Measurements from ENCODE around the gene JAZF1.

Gene JAZF1

DNA sequence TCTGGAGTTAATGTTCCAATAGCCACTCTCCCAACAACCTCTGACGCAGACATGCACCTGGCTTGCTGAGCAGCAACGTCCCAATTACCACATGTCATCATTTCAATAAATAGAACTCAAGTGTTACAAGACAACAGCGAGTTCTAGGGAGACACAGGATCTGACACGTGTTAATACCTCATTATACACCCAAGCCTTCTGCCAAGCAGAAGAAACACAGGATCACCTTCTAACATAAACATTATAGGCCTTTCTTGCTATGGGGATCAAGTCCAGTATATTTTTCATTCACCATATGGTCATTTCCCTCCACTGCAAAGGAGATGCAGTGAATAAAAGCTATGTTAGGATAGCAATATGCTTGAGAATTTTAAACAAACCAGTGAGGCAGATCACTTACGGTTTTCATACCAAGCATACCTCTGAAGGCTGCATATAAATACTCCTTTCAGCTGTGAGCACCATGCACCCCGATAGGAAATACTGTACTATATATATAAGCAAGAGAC is 74.2 kb downstream of the JAZF1 start:
- DNase-seq (ENCODE audit: low read depth) = no peak

DNA sequence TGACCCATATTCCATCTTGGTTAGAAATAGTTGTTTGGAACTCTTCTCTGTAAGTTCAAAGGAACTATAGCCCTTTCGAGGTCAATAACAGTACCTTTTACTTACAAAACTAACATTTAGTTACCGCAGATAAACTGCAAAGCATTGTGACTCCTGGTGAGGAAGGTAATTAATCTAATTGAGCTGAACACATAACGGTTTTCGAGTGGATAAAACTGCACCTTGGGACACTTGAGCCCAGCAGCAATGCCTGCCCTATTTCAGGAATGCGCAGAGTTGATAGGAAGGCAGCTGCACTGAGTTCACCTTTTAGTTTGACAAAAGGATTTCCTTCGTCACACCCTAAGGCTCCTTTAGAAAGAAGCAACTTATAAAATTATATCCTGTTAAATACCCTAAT is 75.4 kb downstream of the JAZF1 start:
- DNase-seq (ENCODE audit: low read depth) = no peak

DNA sequence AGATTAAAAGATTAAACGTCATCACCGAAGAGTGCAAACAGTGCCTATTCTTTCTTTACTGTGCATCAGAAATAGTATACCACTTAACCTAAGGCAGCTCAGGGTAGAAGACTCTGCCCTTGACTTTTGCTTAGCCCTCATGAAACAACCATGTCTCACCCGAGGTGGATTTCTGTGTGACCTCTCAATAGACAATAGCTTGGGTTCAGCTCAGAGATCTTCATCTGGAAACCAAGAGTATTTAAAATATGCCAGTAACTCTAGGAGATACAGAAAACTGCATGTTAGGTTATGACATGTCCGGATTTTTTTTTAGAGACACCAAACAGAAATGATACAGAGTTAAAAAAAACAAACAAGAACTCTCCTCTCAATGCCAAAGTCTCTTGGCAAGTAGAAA is 75.8 kb downstream of the JAZF1 start:
- no peak for DNase-seq (ENCODE audit: low read depth)

- DNase-seq (ENCODE audit: low read depth) = no peak
Measured at GRCh38 chr7:28104041-28104541, 76.5 kb downstream of the JAZF1 start.

- DNase-seq (ENCODE audit: low read depth) = no peak
Measured at GRCh38 chr7:28102797-28103196, 77.8 kb downstream of the JAZF1 start.

- DNase-seq (ENCODE audit: low read depth) = no peak
Measured at GRCh38 chr7:28096713-28097112, 83.9 kb downstream of the JAZF1 start.

GRCh38 chr7:28095231-28095630 is 85.4 kb downstream of the JAZF1 start:
- no peak for DNase-seq (ENCODE audit: low read depth)

GRCh38 chr7:28093623-28094232 is 86.9 kb downstream of the JAZF1 start:
- DNase-seq (ENCODE audit: low read depth) = peak; percentile 57

GRCh38 chr7:28091190-28091589 is 89.4 kb downstream of the JAZF1 start:
- DNase-seq (ENCODE audit: low read depth) = no peak

DNA sequence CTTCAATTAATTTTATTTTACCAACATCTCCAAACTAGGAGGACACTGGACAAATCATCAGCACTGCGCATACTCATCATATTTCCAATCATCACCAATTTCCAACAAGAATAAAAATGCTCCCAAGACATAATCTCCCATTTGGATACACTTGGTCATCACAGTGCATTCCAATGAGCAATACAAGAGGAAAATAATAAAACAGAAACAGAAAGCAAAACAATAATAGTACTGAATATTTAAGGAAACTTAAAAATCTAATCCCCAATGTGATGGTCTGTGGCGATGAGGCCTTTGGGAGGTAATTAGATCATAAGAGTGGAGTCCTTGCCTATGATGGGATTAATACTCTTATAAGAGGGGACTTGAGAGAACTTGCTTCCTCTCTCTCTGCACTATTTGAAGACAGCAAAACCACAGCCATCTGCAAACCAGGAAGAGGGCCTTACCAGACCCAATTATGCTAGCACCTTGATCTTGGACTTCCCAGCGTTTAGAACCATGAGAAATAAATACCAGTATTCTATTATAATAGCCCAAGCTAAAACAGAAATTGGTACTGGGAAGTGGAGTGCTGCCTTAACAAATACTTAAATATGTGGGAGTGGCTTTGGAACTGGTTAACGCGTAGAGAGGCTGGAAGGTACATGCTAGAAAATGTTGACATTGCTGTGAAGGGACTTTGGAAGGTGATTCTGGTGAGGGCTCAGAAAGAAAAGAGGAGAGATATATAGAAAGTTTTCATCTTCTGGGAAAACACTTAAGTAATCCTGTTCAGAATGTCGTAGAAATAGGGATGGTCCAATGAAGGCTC is 91.5 kb downstream of the JAZF1 start:
- no peak for DNase-seq (ENCODE audit: low read depth)

DNA sequence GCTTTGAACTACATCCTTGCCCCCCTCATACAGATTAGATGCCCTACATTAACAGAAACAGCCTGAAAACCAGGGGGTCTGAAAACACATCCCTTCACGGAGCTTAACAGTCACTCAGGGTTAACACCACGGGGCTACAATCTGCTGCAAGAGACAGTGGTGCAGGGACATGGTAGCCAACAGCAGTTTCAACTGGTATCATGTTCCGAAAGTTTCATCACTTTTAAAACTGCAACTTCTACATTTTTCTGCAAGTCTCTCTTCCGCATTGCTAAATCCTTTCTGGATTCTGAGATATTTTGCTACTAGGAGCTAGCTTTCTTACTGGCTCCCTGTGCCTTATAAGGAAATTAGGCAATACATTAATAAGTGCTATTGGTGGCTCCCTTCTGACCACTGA is 92.6 kb downstream of the JAZF1 start:
- no peak for DNase-seq (ENCODE audit: low read depth)

DNA sequence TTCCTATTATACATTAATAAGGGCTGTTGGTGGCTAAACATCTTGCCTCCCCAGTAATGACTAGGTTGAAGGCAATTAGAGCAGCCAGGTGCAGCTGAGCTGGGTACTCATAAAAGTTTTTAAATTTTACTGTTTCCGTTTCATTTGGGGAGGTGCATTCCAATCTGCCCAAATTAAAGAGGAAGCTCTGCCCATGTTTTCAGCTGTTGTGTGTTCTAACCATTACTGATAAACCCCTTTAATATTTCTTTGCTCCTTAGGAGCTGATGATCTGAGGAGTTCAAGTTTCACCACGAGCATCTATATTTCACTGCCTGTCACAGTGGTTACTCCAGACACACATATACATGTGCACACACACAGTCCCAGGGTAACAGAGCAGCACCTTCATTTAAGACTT is 94.4 kb downstream of the JAZF1 start:
- DNase-seq (ENCODE audit: low read depth) = no peak

DNA sequence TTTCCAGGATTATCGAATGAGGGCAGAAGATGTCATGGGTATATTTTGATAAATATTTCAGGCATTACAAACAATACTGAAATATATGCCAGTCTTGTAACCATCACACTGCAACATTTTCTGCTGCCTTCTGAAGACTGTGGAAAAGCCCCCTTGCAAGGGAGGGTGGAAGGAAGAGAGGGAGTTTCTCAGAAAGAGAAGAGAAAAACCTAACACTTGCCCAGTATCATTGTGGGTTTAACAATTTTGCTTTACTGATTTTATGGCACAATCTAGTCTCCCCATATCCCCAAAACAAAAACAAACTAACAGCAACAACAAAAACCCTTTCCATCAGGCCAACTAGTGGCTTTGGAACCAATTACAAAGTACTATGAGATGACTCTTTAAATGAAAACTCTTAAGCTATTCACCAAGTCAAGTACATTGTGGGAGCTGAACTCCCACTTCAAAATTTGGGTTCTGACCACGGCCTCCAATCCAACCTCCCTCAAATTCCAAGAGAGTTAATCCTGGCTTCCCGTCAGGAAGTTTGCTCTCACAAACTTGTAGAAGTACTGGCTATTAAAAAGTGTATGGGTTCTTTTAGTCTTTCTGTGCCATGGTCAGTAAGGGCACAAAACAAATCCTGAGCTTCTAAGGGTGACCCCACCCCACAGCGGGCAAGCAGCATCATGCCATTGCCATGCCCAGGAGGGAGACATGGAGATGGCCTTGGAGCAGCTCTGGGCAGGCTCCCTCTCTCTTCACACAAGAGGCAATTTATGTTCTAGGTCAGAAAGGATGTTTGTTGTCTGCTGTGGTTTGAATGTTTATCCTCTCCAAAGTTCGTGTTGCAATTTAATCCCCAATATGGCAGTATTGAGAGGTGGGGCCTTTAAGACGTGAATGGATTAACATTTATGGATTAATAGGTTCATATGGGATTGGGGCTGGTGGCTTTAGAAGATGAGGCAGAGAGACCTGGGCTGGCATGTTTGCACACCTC is 96.3 kb downstream of the JAZF1 start:
- DNase-seq (ENCODE audit: low read depth) = no peak

- DNase-seq (ENCODE audit: low read depth) = no peak
Measured at GRCh38 chr7:28083164-28083997, 97.2 kb downstream of the JAZF1 start.

- DNase-seq (ENCODE audit: low read depth) = no peak
Measured at GRCh38 chr7:28082071-28082470, 98.5 kb downstream of the JAZF1 start.

- DNase-seq (ENCODE audit: low read depth) = no peak
Measured at GRCh38 chr7:28081016-28081415, 99.6 kb downstream of the JAZF1 start.

- DNase-seq (ENCODE audit: low read depth) = no peak
Measured at GRCh38 chr7:28078036-28078901, 102.3 kb downstream of the JAZF1 start.

- no peak for DNase-seq (ENCODE audit: low read depth)
Measured at GRCh38 chr7:28077616-28078015, 103.0 kb downstream of the JAZF1 start.

DNA sequence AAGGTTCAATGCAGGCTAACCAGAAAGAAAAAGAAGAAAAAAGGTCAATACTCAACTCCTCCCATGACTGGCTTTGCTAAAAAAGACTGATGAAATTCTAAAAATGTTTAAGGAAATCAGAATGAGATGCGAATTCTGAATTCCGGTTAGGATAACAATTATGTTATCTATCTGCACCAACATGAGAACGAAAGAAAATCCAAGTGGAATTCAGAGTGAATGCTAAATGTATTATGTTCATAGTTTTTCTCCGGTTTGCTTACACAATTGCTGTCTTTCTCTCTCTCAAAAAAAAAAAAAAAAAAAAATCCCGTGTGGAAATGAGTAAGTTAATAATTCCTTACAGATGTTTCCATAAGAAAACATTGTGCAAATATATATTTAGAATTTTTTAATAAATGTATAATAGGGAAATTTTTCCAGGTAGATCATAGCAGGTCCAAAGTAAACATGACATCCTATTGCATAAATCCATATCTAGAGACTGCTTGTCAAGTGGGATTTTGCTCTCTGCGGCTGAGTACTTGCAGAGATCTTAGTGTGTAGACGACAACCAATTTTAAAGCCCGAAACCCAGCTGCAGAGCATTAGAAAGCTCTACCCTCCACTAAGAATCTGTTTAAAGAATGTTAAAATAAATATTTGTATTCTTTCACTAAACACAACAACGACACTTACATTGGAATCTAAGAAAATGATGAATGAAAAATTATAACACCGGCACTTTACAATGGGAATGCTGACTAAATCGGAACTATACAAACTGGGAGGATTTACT is 104.0 kb downstream of the JAZF1 start:
- DNase-seq (ENCODE audit: low read depth) = no peak

Measured in GM04504 (cell line).